ENCODE measurements around the gene TMEM39A.

TMEM39A gene

DNA sequence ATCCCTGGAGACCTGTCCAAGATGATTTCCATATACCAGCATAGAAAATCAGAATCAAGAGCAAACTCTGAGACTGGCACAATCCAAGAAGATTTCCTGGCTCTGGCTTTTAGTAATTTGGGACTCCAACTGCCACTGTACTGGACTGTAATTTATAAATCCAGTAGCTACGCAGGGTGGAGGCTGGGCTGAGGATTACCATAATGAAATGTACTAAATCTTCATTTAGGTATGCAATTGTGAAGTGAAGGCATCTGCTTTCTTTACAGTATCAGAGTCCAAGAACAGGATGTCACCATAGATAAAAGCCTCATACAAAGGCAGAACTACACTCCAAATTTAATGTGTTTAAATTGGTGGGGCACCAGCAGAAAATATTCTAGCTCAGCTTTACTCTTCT lies 46.5 kb downstream of the TMEM39A start:
- Histone ChIP-seq H3K4me2 (ENCODE audit: low read length) (no peak overlapping the region), H3K4me1 (ENCODE audit: control insufficient read depth, insufficient read depth, low read length) (no peaks in the 10 kb centered on the region), H3K27me3 (ENCODE audit: control insufficient read depth, insufficient read depth, low read length) (no peaks in the 10 kb centered on the region), H3K9me3 (replicated peaks; ENCODE audit: low read length) (no peaks in the 10 kb centered on the region), H3K36me3 (ENCODE audit: insufficient read depth, low read length) (peaks cover 41% of the 10 kb centered on the region), H3K9ac (ENCODE audit: low read depth, low read length) (no peak overlapping the region), H3K4me3 (ENCODE audit: low read length) (no peak overlapping the region)

DNA sequence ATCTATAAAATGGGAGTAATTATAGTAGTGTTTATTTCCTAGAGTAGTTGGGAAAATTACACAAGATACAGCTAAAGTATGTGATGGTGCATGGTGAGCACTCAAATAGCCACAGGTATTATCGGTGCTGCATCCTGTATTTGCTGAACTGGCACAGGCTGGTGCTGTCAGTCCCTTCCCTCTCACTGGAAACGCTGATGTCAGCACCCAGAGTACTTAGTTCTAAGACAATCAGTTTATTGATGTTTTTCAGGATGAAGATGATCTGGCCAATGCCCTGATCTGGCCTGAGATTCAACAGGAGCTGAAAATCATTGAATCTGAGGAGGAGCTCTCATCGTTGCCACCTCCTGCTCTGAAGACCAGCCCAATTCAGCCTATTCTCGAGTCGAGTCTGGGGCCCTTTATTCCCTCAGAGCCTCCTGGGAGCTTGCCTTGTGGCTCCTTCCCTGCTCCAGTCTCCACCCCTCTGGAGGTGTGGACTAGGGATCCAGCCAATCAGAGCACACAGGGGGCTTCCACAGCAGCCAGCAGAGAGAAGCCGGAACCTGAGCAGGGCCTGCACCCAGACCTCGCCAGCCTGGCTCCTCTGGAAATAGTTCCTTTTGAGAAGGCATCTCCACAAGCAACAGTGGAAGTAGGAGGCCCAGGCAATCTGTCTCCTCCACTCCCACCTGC lies 49.7 kb downstream of the TMEM39A start:
- H3K4me1 ChIP-seq (ENCODE audit: control insufficient read depth, insufficient read depth, low read length), result no peaks in the 10 kb centered on the region
- no peaks in the 10 kb centered on the region for H3K9me3 ChIP-seq (replicated peaks; ENCODE audit: low read length)
- no peaks in the 10 kb centered on the region for H3K27me3 ChIP-seq (ENCODE audit: control insufficient read depth, insufficient read depth, low read length)
- H3K4me3 ChIP-seq (ENCODE audit: low read length), result no peak overlapping the region
- no peak overlapping the region for H3K9ac ChIP-seq (ENCODE audit: low read depth, low read length)
- peaks cover 59% of the 10 kb centered on the region for H3K36me3 ChIP-seq (ENCODE audit: insufficient read depth, low read length)
- H3K4me2 ChIP-seq (ENCODE audit: low read length), result no peak overlapping the region

DNA sequence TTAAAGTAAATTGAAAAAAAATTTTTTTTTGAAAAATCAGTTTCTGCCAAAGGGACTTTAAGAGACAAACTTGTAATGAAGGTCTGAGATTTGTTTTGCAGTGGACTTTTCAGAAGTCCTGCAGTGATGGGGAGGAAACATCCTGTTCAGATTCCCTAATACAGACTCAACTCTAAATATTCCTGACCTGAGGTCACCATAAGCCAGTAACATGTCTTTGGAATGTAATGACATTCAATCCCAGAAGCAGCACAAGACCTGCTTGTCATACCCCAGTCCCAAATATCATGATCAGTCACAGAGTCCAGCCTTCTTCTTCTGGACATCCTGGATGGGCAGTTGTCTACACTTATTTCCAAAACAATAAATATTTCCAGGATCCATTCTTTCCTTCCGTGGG lies 53.6 kb downstream of the TMEM39A start:
- no peak overlapping the region for H3K4me3 ChIP-seq (ENCODE audit: low read length)
- no peaks in the 10 kb centered on the region for H3K9me3 ChIP-seq (replicated peaks; ENCODE audit: low read length)
- H3K9ac ChIP-seq (ENCODE audit: low read depth, low read length), result no peak overlapping the region
- H3K4me1 ChIP-seq (ENCODE audit: control insufficient read depth, insufficient read depth, low read length), result no peaks in the 10 kb centered on the region
- no peak overlapping the region for H3K4me2 ChIP-seq (ENCODE audit: low read length)
- peaks cover 44% of the 10 kb centered on the region for H3K36me3 ChIP-seq (ENCODE audit: insufficient read depth, low read length)
- H3K27me3 ChIP-seq (ENCODE audit: control insufficient read depth, insufficient read depth, low read length), result no peaks in the 10 kb centered on the region

DNA sequence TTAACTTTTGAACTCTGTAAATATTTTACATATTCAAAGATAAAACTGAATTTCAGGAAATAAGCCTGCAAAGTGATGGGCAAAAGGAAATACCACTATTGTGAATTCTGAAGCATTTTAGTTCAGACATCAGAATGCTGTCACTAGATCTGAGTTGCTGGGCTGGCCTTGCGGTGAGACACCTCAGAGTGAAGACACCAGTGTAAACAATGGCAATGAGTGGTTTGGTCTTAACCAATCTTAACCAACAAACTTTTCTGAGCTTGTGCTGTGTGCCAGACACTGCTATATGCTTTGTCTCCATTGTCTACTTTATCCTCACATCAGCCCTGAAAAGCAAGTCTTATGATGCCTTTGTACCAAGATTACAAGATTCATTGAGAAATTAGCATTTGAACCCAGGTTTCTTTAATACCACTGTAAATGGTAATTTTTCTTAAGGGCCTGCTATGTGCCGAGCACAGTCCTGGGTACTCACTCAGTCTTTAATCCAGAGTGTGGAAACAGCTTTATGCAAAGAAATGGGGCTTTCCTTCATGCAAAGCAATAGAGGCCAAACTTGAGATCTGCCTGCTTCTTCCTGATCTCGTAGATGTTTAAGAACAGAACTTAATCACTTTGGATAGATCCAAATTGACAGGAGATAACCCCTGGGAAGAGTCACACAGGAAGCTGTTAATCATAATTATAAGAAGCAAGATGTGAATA lies 55.0 kb downstream of the TMEM39A start:
- Histone ChIP-seq H3K4me3 (ENCODE audit: low read length) (no peak overlapping the region), H3K9me3 (replicated peaks; ENCODE audit: low read length) (no peaks in the 10 kb centered on the region), H3K4me1 (ENCODE audit: control insufficient read depth, insufficient read depth, low read length) (no peaks in the 10 kb centered on the region), H3K27me3 (ENCODE audit: control insufficient read depth, insufficient read depth, low read length) (no peaks in the 10 kb centered on the region), H3K9ac (ENCODE audit: low read depth, low read length) (no peak overlapping the region), H3K36me3 (ENCODE audit: insufficient read depth, low read length) (peaks cover 38% of the 10 kb centered on the region), H3K4me2 (ENCODE audit: low read length) (no peak overlapping the region)

DNA sequence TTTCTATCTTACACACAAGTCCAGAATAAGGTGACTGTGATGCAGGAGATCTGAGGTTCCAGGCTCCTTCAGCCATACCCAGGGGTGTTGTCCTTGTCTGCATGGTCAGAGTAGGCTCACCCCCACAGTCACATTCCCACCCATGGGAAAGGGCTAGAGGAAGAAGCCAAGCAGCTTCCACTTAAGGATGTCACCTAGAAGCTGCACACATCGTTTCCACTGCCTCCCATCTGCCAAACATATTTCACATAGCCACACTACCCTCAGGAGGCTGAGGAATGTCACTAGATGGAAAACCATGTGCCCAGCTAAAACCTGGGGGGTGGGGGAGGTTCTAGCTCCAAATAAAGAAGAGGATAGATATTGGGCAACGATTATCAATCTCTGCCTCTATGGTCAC lies 58.1 kb downstream of the TMEM39A start:
- Histone ChIP-seq H3K4me2 (ENCODE audit: low read length) (no peak overlapping the region), H3K9me3 (replicated peaks; ENCODE audit: low read length) (no peaks in the 10 kb centered on the region), H3K4me3 (ENCODE audit: low read length) (no peak overlapping the region), H3K36me3 (ENCODE audit: insufficient read depth, low read length) (peaks cover 39% of the 10 kb centered on the region), H3K4me1 (ENCODE audit: control insufficient read depth, insufficient read depth, low read length) (no peaks in the 10 kb centered on the region), H3K9ac (ENCODE audit: low read depth, low read length) (no peak overlapping the region), H3K27me3 (ENCODE audit: control insufficient read depth, insufficient read depth, low read length) (no peaks in the 10 kb centered on the region)

DNA sequence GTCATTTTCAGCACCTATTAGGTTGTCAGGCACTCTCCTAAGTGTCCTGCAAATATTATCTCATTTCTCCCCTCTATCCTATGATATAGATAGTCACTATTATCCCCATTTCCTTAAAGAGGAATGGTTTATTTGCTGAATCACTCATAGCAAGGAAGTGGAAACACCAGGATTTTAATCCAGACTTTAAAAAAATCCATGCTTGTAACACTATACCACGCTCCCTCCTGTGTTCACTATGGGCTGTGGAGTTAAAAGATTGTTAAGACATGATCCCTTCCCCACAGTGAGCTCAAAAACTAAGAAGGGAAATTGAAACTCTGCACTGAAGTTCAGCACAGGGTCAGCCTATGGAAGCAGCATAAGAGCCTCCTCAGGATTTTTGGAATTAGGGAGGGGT lies 60.2 kb downstream of the TMEM39A start:
- Histone ChIP-seq H3K36me3 (ENCODE audit: insufficient read depth, low read length) (peaks cover 50% of the 10 kb centered on the region), H3K9ac (ENCODE audit: low read depth, low read length) (no peak overlapping the region)

DNA sequence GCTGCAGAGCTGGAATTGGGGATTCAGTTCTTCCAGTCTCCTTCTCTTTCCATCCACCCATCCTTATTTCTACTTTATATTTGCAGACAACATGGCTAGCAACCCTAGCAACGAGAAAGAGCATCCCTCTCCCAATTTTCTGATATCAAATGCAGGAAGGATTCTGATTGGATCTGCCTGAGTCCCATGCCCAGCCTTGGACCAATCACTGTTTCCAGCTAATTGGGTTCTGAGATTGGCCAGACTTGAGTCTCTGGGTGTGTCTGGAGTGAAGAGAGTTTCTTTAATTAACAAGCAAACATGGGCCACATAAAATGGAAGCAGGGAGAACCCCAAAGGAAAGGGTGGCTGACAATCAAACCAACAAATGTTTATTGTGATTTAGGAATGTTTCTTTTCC lies 60.6 kb downstream of the TMEM39A start:
- no peak overlapping the region for H3K4me3 ChIP-seq (ENCODE audit: low read length)
- H3K36me3 ChIP-seq (ENCODE audit: insufficient read depth, low read length), result peaks cover 52% of the 10 kb centered on the region
- no peaks in the 10 kb centered on the region for H3K27me3 ChIP-seq (ENCODE audit: control insufficient read depth, insufficient read depth, low read length)
- no peaks in the 10 kb centered on the region for H3K9me3 ChIP-seq (replicated peaks; ENCODE audit: low read length)
- H3K9ac ChIP-seq (ENCODE audit: low read depth, low read length), result no peak overlapping the region
- H3K4me2 ChIP-seq (ENCODE audit: low read length), result no peak overlapping the region
- H3K4me1 ChIP-seq (ENCODE audit: control insufficient read depth, insufficient read depth, low read length), result no peaks in the 10 kb centered on the region

More for the DNA sequence above, 60.2 kb downstream of the TMEM39A start:
- no peak overlapping the region for H3K4me2 ChIP-seq (ENCODE audit: low read length)
- H3K4me1 ChIP-seq (ENCODE audit: control insufficient read depth, insufficient read depth, low read length), result no peaks in the 10 kb centered on the region
- no peak overlapping the region for H3K4me3 ChIP-seq (ENCODE audit: low read length)
- no peaks in the 10 kb centered on the region for H3K27me3 ChIP-seq (ENCODE audit: control insufficient read depth, insufficient read depth, low read length)
- H3K9me3 ChIP-seq (replicated peaks; ENCODE audit: low read length), result no peaks in the 10 kb centered on the region

DNA sequence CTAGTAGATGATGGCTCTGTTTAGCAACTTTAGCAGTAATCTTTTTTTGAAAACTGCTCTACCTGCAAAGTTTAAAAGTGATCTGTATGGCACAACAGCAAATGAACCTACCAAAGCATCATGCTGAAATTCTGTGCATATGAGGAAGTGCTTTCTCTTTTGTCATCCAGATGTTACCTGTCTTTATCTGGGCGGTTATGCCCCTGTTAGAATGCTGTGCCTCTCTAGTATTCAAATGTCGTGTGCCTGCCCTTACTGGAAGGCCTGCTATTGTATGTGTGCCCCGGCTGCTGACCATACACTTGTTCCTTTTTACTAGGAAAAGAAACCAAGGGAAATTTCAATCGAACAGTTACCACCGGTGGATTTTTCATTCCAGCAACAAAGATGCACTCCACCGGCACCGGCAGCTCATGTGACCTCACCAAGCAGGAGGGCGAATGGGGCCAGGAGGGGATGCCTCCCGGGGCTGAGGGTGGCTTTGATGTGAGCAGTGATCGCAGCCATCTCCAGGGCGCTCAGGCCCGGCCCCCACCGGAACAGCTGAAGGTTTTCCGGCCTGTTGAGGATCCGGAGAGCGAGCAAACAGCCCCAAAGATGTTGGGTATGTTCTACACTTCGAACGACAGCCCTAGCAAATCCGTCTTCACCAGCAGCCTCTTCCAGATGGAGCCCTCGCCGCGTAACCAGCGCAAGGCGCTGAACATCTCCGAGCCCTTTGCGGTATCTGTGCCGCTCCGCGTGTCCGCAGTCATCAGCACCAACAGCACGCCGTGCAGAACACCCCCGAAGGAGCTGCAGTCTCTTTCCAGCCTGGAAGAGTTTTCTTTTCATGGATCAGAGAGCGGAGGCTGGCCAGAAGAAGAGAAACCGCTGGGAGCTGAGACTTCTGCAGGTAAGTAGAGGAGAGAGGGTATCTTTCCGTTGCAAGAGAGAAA lies 61.6 kb downstream of the TMEM39A start:
- no peaks in the 10 kb centered on the region for H3K27me3 ChIP-seq (ENCODE audit: control insufficient read depth, insufficient read depth, low read length)
- no peak overlapping the region for H3K4me2 ChIP-seq (ENCODE audit: low read length)
- no peaks in the 10 kb centered on the region for H3K4me1 ChIP-seq (ENCODE audit: control insufficient read depth, insufficient read depth, low read length)
- H3K9me3 ChIP-seq (replicated peaks; ENCODE audit: low read length), result no peaks in the 10 kb centered on the region
- peaks cover 57% of the 10 kb centered on the region for H3K36me3 ChIP-seq (ENCODE audit: insufficient read depth, low read length)
- H3K9ac ChIP-seq (ENCODE audit: low read depth, low read length), result no peak overlapping the region
- no peak overlapping the region for H3K4me3 ChIP-seq (ENCODE audit: low read length)

DNA sequence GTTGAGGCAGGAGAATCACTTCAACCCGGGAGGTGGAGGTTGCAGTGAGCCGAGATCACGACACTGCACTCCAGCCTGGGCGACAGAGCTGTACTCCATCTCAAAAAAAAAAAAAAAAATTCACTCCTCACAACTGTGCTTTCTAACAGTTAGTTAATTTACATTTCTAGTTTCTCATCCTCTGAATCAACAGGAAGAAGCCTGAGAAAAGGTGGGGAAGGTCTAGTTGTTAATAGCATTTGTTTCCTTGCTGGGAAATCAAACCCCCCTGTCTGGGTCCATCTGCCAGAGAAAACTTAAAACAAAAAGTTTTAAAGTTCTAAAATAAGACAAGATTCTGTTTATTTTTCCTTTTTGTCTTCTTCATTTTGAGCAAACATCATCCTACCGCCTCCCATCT lies 62.3 kb downstream of the TMEM39A start:
- Histone ChIP-seq H3K4me2 (ENCODE audit: low read length) (no peak overlapping the region), H3K4me3 (ENCODE audit: low read length) (no peak overlapping the region), H3K9ac (ENCODE audit: low read depth, low read length) (no peak overlapping the region), H3K9me3 (replicated peaks; ENCODE audit: low read length) (no peaks in the 10 kb centered on the region), H3K36me3 (ENCODE audit: insufficient read depth, low read length) (peaks cover 61% of the 10 kb centered on the region), H3K27me3 (ENCODE audit: control insufficient read depth, insufficient read depth, low read length) (no peaks in the 10 kb centered on the region), H3K4me1 (ENCODE audit: control insufficient read depth, insufficient read depth, low read length) (no peaks in the 10 kb centered on the region)

DNA sequence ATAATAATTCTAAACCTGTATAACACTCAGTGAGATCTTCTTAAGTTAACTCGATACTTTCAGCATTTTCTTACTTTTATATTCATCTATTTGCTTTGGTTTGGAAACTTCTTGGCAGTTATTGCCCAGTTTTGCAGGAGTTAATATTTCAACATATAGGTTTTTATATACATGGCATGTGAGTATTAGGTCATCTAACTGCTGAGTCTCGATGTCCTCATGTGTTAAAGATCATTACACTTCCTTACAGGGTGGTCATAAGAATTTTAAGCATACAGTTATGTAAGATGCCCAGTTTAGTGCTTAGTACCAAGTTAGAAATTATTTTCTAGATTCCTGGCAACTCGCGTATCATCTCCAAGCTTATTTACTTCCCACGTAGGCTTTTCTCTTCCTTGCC lies 62.9 kb downstream of the TMEM39A start:
- Histone ChIP-seq H3K9me3 (replicated peaks; ENCODE audit: low read length) (no peaks in the 10 kb centered on the region), H3K36me3 (ENCODE audit: insufficient read depth, low read length) (peaks cover 60% of the 10 kb centered on the region), H3K4me2 (ENCODE audit: low read length) (no peak overlapping the region), H3K4me1 (ENCODE audit: control insufficient read depth, insufficient read depth, low read length) (no peaks in the 10 kb centered on the region), H3K27me3 (ENCODE audit: control insufficient read depth, insufficient read depth, low read length) (no peaks in the 10 kb centered on the region), H3K9ac (ENCODE audit: low read depth, low read length) (no peak overlapping the region), H3K4me3 (ENCODE audit: low read length) (no peak overlapping the region)

DNA sequence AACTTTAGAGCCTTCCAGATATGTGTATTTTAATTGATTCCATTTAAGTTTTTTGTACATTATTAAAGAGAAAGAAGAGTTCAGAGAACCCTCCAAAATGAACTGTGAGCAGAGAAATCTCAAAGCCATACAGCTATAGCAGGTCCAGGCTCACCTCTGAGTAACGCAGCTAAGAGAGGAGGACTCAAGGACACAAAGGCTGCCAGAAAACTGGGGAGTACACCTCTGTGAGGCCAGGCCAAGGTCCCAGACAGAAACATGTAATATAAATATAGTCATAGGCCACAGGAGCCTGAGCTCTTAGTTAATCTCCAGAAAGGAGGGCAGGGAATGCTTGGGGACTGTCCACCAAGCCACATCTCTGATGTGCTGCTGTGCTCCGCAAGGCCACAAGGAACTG lies 66.5 kb downstream of the TMEM39A start:
- Histone ChIP-seq H3K36me3 (ENCODE audit: insufficient read depth, low read length) (peaks cover 53% of the 10 kb centered on the region), H3K4me1 (ENCODE audit: control insufficient read depth, insufficient read depth, low read length) (no peaks in the 10 kb centered on the region), H3K27me3 (ENCODE audit: control insufficient read depth, insufficient read depth, low read length) (no peaks in the 10 kb centered on the region), H3K9me3 (replicated peaks; ENCODE audit: low read length) (no peaks in the 10 kb centered on the region), H3K4me3 (ENCODE audit: low read length) (no peak overlapping the region), H3K9ac (ENCODE audit: low read depth, low read length) (no peak overlapping the region), H3K4me2 (ENCODE audit: low read length) (no peak overlapping the region)
